Lung (tissue), 12 donors: ENCODE results near the gene DCDC1. TPM values are rescaled to one million over a fixed set of nuclear protein-coding genes. Genes with fewer than 3 reads are reported as not detected.
A peak's percentile ranks its signal among the peaks of the same experiment; 100 is the strongest.

Experiments
- ATAC-seq: fragments of 200-7000 bp; cut with Tn5 transposase; one replicate; pipeline ENCODE4 v1.9.1; 2020; ENCODE audit warnings: moderate number of reproducible peaks; ENCODE audit not compliant: insufficient read depth, low FRiP score
- DNase-seq, 3 donors: peaks; one replicate each; pipeline ENCODE4 v3.0.0-alpha.2; 2013 to 2017
- H3K27ac ChIP-seq, 2 donors: one replicate each; pipeline ENCODE4 v1.5.1; 2013; ENCODE audit warnings: mild to moderate bottlenecking in 2 of 2, moderate library complexity in 2 of 2, control low read depth in 1 of 2, inconsistent platforms in 1 of 2, low read depth in 1 of 2, low read length in 1 of 2
- H3K27me3 ChIP-seq, 3 donors: one replicate each; pipeline ENCODE4 v1.5.1; 2013; ENCODE audit warnings: low read length in 2 of 3; ENCODE audit not compliant: control insufficient read depth in 3 of 3, insufficient read depth in 3 of 3
- H3K36me3 ChIP-seq, 4 donors: one replicate each; pipeline ENCODE4 v1.5.1; 2013; ENCODE audit warnings: low read length in 4 of 4, mild to moderate bottlenecking in 1 of 4, moderate library complexity in 1 of 4; ENCODE audit not compliant: control insufficient read depth in 4 of 4, insufficient read depth in 4 of 4
- H3K4me1 ChIP-seq, 5 donors: one replicate each; pipeline ENCODE4 v1.5.1; 2013; ENCODE audit warnings: low read length in 5 of 5, mild to moderate bottlenecking in 2 of 5, moderate library complexity in 1 of 5; ENCODE audit not compliant: control insufficient read depth in 5 of 5, insufficient read depth in 5 of 5
- H3K4me3 ChIP-seq: one replicate; pipeline ENCODE4 v1.5.1; 2013; ENCODE audit warnings: mild to moderate bottlenecking, control low read depth, moderate library complexity
- H3K9ac ChIP-seq, 2 donors: one replicate each; pipeline ENCODE4 v1.5.1; 2013; ENCODE audit warnings: low read length in 2 of 2, control low read depth in 1 of 2; ENCODE audit not compliant: insufficient read depth in 1 of 2
- H3K9me3 ChIP-seq, 4 donors: one replicate each; pipeline ENCODE4 v1.5.1; 2013; ENCODE audit warnings: low read length in 3 of 4, mild to moderate bottlenecking in 1 of 4, moderate library complexity in 1 of 4; ENCODE audit not compliant: control insufficient read depth in 4 of 4, insufficient read depth in 3 of 4
- WGBS, 2 donors: extraction: QIAGEN DNeasy Blood & Tissue Kit; methylation state at CpG; one replicate each; pipeline ENCODE4 v1.1.7; 2013; 5-methylcytosine and 5-hydroxymethylcytosine counted together
- polyA plus RNA-seq, 2 donors: library from polyadenylated mRNA; stranded (reverse); fragments of 200-250 nt; gene quantifications; one replicate each; pipeline ENCODE4 v1.2.1, GENCODE V29; 2013
- total RNA-seq, 2 donors: library from RNA; depleted of rRNA in 1 of 2; stranded (reverse); fragments of >200 nt in 1 of 2; gene quantifications; one replicate each; pipeline ENCODE4 v1.2.1, GENCODE V29; 2014 to 2021
- TF ChIP-seq, protein P1 (sequence below): IDR thresholded peaks from 2 replicates; pipeline ENCODE4 v1.5.1; 2012; ENCODE audit warnings: mild to moderate bottlenecking; ENCODE audit errors: control extremely low read depth, extremely low read depth
- donor health status: control.
- donor health status: control.
- donor health status: Bipolar disorder and iron deficiency.
- donor health status: healthy.
- donor health status: DM: yes; HTN: yes; CAD: no.

DCDC1 gene
- total and polyA plus RNA-seq, 4 donors, result 0.47 to 20.6 (median 4.7) TPM

DNA sequence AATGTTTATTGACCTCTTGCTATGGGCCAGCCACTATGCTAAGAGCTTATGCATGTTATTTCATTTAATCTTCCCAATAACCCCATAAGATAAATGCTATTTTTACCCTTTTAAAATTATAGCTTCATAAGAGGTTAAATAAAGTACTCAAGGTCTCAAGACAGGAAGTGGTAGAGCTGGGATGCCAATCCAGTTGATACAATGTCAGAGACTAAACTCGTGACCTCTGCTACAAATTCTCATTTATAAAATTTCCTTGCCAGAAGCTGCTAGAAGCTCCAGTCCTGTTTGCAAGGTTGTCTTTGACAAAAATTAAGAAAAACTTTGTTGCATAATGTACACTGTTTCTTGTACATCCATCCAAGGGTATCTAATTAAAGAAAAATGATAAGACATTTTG lies 517.4 kb downstream of the DCDC1 start:
- H3K4me1 ChIP-seq, result no peaks in the 10 kb centered on the region
- H3K4me3 ChIP-seq, result no peak overlapping the region
- H3K9me3 ChIP-seq, result peaks cover 0 to 3% (median under 1%) of the 10 kb centered on the region in 4 donors
- H3K36me3 ChIP-seq, result no peaks in the 10 kb centered on the region
- no peak overlapping the region for H3K9ac ChIP-seq
- WGBS, 2 donors, result 59 to 64% methylated on average over 1 of the region's 1 CpG
- ATAC-seq (no peak), DNase-seq (no peak)
- TF ChIP-seq, protein P1, sequence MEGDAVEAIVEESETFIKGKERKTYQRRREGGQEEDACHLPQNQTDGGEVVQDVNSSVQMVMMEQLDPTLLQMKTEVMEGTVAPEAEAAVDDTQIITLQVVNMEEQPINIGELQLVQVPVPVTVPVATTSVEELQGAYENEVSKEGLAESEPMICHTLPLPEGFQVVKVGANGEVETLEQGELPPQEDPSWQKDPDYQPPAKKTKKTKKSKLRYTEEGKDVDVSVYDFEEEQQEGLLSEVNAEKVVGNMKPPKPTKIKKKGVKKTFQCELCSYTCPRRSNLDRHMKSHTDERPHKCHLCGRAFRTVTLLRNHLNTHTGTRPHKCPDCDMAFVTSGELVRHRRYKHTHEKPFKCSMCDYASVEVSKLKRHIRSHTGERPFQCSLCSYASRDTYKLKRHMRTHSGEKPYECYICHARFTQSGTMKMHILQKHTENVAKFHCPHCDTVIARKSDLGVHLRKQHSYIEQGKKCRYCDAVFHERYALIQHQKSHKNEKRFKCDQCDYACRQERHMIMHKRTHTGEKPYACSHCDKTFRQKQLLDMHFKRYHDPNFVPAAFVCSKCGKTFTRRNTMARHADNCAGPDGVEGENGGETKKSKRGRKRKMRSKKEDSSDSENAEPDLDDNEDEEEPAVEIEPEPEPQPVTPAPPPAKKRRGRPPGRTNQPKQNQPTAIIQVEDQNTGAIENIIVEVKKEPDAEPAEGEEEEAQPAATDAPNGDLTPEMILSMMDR, result no peak
- no peak overlapping the region for H3K27ac ChIP-seq
- no peaks in the 10 kb centered on the region for H3K27me3 ChIP-seq

- DNase-seq (no peak), ATAC-seq (no peak)
- no peak overlapping the region for H3K9ac ChIP-seq
- H3K36me3 ChIP-seq, result no peaks in the 10 kb centered on the region
- no peaks in the 10 kb centered on the region for H3K27me3 ChIP-seq
- TF ChIP-seq, protein P1, result no peak
- no peaks in the 10 kb centered on the region for H3K4me1 ChIP-seq
- no peak overlapping the region for H3K27ac ChIP-seq
- H3K4me3 ChIP-seq, result no peak overlapping the region
- WGBS, 2 donors, result 80 to 88% methylated on average over 1 of the region's 1 CpG
- H3K9me3 ChIP-seq, result peaks cover 0 to 3% (median 1%) of the 10 kb centered on the region in 4 donors
These were observed 532.3 kb downstream of the DCDC1 start for GRCh38 chr11:30837252-30837651.

DNA sequence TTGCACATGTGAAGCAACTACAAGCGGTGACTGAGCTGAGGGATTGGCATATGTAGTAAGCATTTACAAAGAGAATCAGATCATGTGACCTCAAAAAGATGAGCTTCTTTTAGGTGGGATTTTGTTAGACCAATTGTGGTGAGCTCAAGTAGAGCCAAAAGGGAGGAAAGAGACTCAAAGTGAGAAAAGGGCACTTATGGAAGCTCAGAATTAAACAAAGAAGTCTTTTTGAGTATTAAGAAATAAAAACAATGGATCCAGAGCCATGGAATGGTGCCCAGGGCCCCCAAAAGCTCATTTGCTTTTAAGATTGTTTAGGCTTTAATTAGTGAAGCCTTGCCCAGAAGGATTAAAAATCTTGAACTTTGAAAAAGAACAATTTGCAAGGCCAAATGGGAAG lies 536.7 kb downstream of the DCDC1 start:
- Histone ChIP-seq H3K9me3 (peaks cover 0 to 4% (median 1%) of the 10 kb centered on the region in 4 donors), H3K27me3 (no peaks in the 10 kb centered on the region), H3K27ac (no peak overlapping the region), H3K4me3 (no peak overlapping the region), H3K36me3 (no peaks in the 10 kb centered on the region), H3K4me1 (no peaks in the 10 kb centered on the region), H3K9ac (no peak overlapping the region)
- WGBS, 2 donors, result 73 to 79% methylated on average over 1 of the region's 1 CpG
- DNase-seq (no peak), ATAC-seq (no peak)
- TF ChIP-seq, protein P1, result no peak

DNA sequence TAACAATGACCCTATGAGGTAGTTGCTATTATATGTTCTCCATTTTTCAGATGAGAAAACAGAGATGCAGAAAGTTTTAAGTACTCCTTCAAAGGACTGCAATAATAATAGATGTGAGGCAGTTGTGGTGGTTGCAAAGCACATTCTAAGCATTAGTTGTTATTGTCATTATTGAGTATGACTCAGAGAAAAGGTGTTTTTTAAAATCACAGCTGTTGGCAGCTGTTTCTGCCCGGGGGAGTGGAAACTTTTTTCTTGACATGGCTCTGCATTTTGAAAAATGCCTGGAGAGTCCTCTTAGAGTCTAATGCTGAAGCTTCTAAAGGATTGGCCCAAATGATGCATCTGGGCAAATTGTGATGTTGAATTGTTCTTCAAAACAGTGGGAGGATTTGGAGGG lies 538.9 kb downstream of the DCDC1 start:
- WGBS, 2 donors, result 42 to 70% methylated on average over 1 of the region's 1 CpG
- Histone ChIP-seq H3K36me3 (no peaks in the 10 kb centered on the region), H3K4me3 (no peak overlapping the region), H3K27me3 (no peaks in the 10 kb centered on the region), H3K27ac (no peak overlapping the region), H3K9ac (no peak overlapping the region), H3K9me3 (peaks cover 0 to 7% (median 1%) of the 10 kb centered on the region in 4 donors), H3K4me1 (no peaks in the 10 kb centered on the region)
- no peak for ATAC-seq
- DNase-seq, result peak in 2 of 3 donors; percentile 22 to 42
- TF ChIP-seq, protein P1, result no peak
